NCI-H2107 (cell line): ENCODE results near the gene LHB.

Source experiments
- DNase-seq: peaks from one replicate; lab custom pipeline; 2025; lab: John Stamatoyannopoulos, UW

LHB gene

GRCh38 chr19:49010453-49010852 lies 6.4 kb downstream of the LHB start:
- DNase-seq, result no peak

DNA sequence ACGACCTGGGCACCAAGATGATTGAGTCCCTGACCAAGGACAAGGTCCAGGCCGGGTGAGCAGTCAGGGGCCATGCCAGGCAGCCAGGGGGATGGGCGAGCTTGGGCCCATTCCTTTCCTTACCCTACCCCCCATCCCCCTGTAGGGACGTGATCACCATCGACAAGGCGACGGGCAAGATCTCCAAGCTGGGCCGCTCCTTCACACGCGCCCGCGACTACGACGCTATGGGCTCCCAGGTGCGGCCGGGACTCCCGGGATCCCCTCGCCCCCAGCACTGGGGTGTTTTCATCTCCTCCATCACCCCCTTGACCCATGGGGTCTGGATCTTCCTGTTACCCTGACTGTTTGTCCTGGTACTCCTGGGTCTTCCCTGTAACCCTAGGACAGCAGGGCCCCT lies 7.1 kb downstream of the LHB start:
- DNase-seq, result no peak

GRCh38 chr19:49006905-49007304 lies 10.0 kb downstream of the LHB start:
- DNase-seq, result no peak

DNA sequence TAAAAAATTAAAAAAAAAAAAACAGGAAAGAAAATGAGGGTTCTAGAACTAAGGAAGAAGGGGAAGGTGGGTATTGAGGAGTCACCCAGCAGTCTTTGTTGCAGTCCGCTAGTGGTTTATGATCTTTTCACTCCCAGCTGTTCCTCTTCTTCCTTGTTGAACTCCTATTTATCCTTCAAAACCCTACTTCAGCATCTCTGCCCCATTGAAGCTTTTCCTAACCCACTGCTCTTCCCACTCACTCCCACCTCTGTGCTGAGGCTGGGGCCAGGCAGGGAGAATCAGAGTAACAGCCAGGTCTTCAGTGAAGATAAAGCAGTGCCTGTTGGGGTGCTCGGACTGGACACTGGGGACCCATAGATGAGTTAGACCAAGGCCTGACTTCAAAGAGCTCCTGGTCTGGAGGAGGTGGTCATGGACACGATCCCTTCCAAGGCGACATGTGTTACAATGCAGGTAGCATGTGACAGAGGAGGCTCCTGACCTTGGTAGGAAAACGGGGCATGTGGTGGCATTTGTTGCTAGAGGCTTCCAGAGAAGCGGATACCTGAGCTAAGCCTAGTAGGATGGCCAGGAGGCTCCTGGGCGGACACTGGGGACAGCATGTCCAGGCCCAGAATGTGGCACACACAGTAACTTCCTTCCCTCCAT lies 11.8 kb downstream of the LHB start:
- DNase-seq, result no peak

DNA sequence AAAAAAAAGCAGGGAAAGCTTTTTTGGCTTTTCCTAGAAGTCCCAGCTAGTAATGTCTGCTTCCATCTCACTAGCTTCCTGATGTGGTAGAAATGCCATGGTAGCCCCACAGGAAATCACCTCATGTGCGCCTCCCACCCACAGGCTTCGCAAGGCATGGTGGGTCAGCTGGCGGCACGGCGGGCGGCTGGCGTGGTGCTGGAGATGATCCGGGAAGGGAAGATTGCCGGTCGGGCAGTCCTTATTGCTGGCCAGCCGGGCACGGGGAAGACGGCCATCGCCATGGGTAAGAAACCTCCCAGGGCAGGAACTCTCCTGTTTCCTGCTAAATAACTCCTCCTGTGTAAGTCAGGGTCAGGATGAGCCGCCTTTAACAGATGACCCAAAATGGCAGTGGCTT lies 12.8 kb downstream of the LHB start:
- no peak for DNase-seq

DNA sequence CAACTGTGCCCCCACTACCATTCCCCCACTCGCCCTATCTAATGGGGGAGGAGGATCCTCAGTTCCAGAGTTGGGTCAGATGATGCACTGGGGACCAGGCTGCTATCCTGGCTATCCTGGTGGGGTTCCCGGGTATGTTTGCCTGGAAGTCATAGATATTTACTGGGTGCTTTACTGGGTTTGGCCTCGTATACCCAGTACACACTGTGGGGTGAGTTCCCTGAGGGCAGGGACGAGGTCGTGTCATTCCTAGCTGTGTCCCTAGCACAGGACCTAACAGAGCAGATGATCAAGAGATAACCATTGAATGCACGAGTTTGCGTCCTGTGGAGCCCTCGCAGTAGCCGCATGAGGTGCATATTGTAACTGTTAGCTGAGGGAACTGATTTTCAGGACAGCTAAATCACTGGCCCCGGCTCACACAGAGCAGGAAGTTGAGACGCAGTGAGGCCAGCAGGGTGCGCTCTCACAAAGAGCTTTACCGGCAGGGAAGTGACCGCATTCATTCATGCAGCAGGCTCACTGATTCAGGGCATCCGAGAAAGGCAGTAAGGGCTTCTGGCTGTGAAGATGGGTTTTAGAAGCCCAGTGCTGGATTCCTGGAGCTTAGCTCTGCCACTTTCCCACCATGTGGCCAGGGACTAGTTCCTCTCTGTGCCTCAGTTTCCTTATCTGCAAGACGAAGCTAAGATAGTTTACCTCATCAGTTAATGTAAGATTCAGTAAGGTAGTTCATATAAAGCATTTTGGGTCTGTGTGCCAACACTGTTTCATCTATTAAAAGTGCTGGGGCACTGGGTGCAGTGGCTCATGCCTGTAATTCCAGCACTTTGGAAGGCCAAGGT lies 17.2 kb downstream of the LHB start:
- no peak for DNase-seq

GRCh38 chr19:48997972-48998371 lies 18.9 kb downstream of the LHB start:
- peak; percentile 89 for DNase-seq

- no peak for DNase-seq
Observed at GRCh38 chr19:48994035-48994386, 22.9 kb downstream of the LHB start.

- DNase-seq, result peak; percentile 95
Observed at GRCh38 chr19:48993175-48994034, 23.5 kb downstream of the LHB start, which contains the start of the genes GYS1 and RUVBL2. TSS of gene GYS1 (minus strand) at chr19:48993309. CDS start at chr19:48993112, 197 bp downstream. TSS of gene RUVBL2 (plus strand) at chr19:48993887. CDS start at chr19:48993912, 25 bp downstream.

GRCh38 chr19:48992581-48993174 lies 24.2 kb downstream of the LHB start:
- DNase-seq, result no peak

DNA sequence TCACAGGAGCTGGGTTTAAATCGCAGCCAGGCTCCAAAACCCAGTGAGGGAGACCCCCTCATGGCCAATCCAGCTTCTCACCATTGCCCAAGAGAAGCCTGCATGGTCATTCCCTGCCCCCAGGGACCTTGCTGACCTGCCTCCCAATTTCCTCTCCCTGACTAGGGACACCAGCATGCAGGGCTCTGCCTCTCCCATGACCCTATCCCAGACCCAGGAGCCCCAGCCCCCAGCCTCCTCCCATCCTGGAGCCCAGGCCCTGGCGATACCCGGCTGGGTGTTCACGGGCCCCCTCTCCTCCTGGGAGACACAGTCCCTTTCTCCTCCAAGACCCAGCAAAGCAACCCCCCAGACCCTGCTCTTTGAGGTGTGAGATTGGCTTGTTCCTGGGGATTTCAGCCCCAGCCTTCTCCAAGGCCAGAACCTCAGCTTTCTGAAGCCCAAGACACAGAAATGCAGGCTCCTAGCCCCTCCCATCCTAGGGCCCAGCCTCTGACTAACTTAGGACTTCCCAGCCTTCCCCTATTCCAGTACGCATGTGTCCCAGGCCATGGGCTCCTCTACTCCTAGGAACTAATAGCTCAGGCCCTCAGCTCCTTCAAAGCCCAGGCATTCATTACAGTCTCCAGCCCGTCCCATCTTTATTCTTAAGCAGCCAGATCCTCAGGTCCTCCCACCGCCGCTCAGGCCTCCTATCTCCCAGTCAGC lies 24.9 kb downstream of the LHB start:
- DNase-seq, result no peak

- no peak for DNase-seq
Observed at GRCh38 chr19:48991011-48991609, 25.8 kb downstream of the LHB start.

DNA sequence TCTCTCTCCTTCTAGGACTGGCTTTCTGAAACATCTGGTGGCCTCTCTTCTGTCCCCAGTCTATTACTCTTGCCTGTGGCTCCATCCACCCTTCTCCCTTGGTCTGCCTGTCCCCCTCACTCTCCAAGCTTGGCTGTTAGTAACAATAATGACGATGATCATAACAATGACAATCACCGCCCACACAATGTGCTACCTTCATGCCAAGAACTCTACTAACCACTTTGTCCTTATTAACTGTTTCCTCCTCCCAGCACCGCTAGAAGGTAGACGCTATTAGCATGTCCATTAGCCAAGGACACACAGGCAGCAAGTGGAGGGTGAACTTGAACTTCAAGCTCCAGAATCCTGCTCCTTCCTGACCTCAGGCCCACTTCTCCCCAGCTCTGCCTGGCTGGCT lies 26.5 kb downstream of the LHB start:
- no peak for DNase-seq

DNA sequence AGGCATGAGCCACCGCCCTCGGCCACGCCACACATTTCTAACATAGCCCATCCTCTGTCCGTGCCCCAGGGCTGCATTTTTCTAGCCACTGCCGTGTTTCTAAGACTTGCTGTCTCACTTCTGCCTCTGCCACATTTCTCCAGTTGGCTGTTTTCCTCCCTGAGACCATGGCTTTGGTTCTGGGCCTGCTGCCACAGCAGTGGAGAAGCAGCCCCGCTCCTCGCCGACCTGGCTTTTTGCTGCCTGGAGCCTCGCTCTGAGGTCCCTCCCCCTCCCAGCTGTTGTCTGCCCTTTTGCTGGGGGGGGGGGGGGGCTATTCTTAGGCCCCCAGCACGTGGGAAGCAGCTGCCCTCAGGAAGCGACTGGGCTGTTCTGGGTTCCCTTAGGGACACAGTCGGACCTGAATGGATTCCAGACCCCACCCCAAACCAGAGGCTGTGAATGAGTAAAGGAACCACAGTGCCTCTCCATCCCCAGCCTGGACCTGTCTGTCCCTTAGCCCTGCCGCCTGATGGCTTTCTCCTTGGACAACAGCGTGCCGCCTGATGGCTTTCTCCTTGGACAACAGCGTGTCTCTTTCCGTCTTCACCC lies 27.1 kb downstream of the LHB start:
- no peak for DNase-seq

DNA sequence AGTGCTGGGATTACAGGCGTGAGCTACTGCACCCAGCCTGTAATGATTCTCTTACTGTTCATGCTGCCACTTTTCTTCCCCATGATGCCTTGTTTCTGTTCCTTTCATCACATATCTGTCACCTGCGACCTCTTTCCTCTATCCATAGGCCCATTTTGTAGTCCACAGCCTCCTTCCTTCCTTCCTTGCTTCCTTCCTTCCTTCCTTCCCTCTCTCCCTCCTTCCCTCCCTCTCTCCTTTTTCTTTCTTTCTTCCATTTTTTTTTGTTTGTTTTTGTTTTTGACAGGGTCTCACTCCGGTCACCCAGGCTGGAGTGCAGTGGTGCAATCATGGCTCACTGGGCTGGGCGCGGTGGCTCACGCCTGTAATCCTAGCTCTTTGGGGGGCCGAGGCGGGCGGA lies 28.0 kb downstream of the LHB start:
- no peak for DNase-seq

GRCh38 chr19:48988286-48988685 lies 28.6 kb downstream of the LHB start:
- no peak for DNase-seq

GRCh38 chr19:48987323-48987722 lies 29.6 kb downstream of the LHB start:
- no peak for DNase-seq

DNA sequence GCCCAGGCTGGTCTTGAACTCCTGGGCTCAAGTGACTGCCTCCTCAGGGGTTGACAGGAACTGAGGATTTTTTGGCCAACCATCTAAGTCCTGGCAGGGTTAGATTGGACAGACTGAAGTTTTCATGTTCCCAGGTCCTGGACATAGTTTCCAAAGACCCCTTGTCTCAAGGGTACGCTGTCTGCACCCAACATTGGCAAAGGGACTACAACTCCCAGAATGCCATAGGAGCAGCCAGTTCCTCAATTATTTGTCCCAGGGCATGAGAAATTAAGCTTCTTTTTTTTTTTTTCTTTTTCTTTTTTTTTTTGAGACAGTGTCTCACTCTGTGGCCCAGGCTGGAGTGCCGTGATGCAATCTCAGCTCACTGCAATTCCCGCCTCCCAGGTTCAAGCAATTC lies 30.7 kb downstream of the LHB start:
- DNase-seq, result no peak

GRCh38 chr19:48985711-48986110 lies 31.2 kb downstream of the LHB start:
- no peak for DNase-seq

DNA sequence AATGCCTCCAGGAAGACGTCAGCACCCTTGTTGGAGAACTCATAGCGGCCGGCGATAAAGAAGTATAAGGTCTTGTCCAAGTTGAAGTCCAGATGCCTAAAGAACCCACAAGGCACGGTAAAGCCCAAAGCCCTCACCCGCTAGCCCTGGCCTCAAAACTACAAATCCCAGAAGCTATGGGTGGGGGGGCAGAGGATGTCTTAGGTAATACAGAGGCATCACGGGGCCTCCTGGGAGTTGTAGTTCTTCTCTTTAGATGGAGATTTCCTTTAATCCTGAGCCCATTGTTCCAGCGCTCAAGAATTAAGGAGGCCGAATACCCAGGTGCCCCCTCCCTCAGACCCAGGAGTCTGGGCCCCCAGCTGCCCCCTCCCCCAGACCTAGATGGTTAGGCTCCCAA lies 34.6 kb downstream of the LHB start:
- no peak for DNase-seq

DNA sequence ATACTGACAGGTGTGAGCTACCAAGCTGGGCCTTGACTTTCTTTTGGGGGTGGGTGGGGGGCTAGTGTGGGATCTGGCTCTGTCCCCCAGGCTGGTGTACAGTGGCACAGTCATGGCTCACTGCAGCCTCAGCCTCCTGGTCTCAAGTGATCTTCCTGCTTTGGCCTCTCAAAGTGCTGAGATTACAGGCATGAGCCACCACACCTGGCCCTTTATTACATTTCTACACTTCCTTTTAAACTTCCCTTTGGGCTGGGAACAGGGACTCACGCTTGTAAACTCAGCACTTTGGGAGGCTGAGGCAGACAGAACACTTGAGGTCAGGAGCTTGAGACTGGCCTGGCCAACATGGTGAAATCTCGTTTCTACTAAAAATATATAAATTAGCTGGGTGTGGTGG lies 39.8 kb downstream of the LHB start:
- DNase-seq, result no peak
